SK-N-SH (cell line): ENCODE results near the gene RWDD3.

Experiments used
- CHD2 ChIP-seq: fragments of 150-350 bp; IDR thresholded peaks from 2 replicates; pipeline ENCODE4 v1.6.1; 2018; ENCODE audit warnings: low read length; ENCODE audit not compliant: partially characterized antibody
- EZH2phosphoT487 ChIP-seq: fragments of 200-600 bp; sonication (generic); IDR thresholded peaks from 2 replicates; pipeline ENCODE4 v1.6.1; 2017; ENCODE audit warnings: low read depth, mixed run types, mild to moderate bottlenecking, antibody characterized with exemption, moderate library complexity, borderline replicate concordance
- FOSL2 ChIP-seq: IDR thresholded peaks from 2 replicates; pipeline ENCODE4 v1.4.0; 2012; ENCODE audit warnings: low read depth, mild to moderate bottlenecking, moderate library complexity, borderline replicate concordance
- MXI1 ChIP-seq: IDR thresholded peaks from 2 replicates; pipeline ENCODE4 v1.6.1; 2012; ENCODE audit warnings: mild to moderate bottlenecking, low read depth, low read length, improper control_type of control experiment
- POLR2AphosphoS5 ChIP-seq: IDR thresholded peaks from 2 replicates; pipeline ENCODE4 v1.6.1; 2012; ENCODE audit warnings: low read depth, low read length
- TAF1 ChIP-seq: IDR thresholded peaks from 2 replicates; pipeline ENCODE4 v1.6.1; 2012; ENCODE audit warnings: low read depth, mild to moderate bottlenecking, low read length, moderate library complexity, borderline replicate concordance
- TF ChIP-seq, protein P1 (sequence below): IDR thresholded peaks from 2 replicates; pipeline ENCODE4; 2012
- TF ChIP-seq, protein P2 (sequence below): fragments of 200-600 bp; sonication (generic); IDR thresholded peaks from 2 replicates; pipeline ENCODE4 v1.6.1; 2017; ENCODE audit warnings: antibody characterized with exemption, mild to moderate bottlenecking, moderate library complexity
- TF ChIP-seq, protein P3 (sequence below): IDR thresholded peaks from 2 replicates; pipeline ENCODE4 v1.4.0; 2012; ENCODE audit warnings: low read depth, borderline replicate concordance
- TF ChIP-seq, protein P4 (sequence below): IDR thresholded peaks from 2 replicates; pipeline ENCODE4 v1.4.0; 2012; ENCODE audit warnings: low read depth
- TF ChIP-seq, protein P5 (sequence below): fragments of 150-350 bp; IDR thresholded peaks from 2 replicates; pipeline ENCODE4 v1.6.1; 2017; ENCODE audit warnings: antibody characterized with exemption, low read length, low read depth, borderline replicate concordance

DNA sequence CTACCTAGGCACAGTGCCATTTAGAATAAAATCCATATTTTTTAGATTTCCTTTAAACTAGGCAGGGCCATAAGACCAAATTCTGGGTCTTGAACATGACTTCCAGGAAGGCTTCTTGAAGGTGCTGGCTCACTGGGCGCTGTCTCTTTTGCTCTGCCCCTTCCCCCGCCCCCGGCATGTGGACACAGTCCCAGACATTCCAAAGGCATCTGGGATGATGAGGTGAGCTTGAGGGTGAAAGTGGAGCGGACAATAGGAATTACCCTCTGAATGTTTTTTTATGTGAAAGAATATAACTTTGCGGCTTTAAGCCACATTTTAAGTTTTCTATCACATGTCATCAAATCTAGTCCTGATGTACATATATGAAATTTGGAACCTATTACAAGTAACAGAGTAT lies 29.4 kb downstream of the RWDD3 start:
- no peak for TF ChIP-seq POLR2AphosphoS5
- no peak for TF ChIP-seq EZH2phosphoT487
- TF ChIP-seq, protein P1, sequence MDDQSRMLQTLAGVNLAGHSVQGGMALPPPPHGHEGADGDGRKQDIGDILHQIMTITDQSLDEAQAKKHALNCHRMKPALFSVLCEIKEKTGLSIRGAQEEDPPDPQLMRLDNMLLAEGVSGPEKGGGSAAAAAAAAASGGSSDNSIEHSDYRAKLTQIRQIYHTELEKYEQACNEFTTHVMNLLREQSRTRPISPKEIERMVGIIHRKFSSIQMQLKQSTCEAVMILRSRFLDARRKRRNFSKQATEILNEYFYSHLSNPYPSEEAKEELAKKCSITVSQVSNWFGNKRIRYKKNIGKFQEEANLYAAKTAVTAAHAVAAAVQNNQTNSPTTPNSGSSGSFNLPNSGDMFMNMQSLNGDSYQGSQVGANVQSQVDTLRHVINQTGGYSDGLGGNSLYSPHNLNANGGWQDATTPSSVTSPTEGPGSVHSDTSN, result no peak
- TF ChIP-seq, protein P2, sequence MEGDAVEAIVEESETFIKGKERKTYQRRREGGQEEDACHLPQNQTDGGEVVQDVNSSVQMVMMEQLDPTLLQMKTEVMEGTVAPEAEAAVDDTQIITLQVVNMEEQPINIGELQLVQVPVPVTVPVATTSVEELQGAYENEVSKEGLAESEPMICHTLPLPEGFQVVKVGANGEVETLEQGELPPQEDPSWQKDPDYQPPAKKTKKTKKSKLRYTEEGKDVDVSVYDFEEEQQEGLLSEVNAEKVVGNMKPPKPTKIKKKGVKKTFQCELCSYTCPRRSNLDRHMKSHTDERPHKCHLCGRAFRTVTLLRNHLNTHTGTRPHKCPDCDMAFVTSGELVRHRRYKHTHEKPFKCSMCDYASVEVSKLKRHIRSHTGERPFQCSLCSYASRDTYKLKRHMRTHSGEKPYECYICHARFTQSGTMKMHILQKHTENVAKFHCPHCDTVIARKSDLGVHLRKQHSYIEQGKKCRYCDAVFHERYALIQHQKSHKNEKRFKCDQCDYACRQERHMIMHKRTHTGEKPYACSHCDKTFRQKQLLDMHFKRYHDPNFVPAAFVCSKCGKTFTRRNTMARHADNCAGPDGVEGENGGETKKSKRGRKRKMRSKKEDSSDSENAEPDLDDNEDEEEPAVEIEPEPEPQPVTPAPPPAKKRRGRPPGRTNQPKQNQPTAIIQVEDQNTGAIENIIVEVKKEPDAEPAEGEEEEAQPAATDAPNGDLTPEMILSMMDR, result no peak
- no peak for TF ChIP-seq FOSL2
- no peak for TF ChIP-seq CHD2
- TF ChIP-seq, protein P3, sequence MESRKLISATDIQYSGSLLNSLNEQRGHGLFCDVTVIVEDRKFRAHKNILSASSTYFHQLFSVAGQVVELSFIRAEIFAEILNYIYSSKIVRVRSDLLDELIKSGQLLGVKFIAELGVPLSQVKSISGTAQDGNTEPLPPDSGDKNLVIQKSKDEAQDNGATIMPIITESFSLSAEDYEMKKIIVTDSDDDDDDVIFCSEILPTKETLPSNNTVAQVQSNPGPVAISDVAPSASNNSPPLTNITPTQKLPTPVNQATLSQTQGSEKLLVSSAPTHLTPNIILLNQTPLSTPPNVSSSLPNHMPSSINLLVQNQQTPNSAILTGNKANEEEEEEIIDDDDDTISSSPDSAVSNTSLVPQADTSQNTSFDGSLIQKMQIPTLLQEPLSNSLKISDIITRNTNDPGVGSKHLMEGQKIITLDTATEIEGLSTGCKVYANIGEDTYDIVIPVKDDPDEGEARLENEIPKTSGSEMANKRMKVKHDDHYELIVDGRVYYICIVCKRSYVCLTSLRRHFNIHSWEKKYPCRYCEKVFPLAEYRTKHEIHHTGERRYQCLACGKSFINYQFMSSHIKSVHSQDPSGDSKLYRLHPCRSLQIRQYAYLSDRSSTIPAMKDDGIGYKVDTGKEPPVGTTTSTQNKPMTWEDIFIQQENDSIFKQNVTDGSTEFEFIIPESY, result no peak
- TF ChIP-seq, protein P4, sequence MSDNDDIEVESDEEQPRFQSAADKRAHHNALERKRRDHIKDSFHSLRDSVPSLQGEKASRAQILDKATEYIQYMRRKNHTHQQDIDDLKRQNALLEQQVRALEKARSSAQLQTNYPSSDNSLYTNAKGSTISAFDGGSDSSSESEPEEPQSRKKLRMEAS, result no peak
- TF ChIP-seq MXI1, result no peak
- TF ChIP-seq, protein P5, sequence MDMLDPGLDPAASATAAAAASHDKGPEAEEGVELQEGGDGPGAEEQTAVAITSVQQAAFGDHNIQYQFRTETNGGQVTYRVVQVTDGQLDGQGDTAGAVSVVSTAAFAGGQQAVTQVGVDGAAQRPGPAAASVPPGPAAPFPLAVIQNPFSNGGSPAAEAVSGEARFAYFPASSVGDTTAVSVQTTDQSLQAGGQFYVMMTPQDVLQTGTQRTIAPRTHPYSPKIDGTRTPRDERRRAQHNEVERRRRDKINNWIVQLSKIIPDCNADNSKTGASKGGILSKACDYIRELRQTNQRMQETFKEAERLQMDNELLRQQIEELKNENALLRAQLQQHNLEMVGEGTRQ, result no peak
- TF ChIP-seq TAF1, result no peak
